ENCODE measurements around the gene GGNBP2. TPM values are rescaled to one million over a fixed set of nuclear protein-coding genes. Genes with fewer than 3 reads are reported as not detected.

Gene GGNBP2
- total RNA-seq, 1 donor from 2014 or later: 88.2 TPM

GRCh38 chr17:36629970-36630502 is 85.3 kb downstream of the GGNBP2 start:
- DNase-seq (ENCODE audit: low read depth): no peak

- no peak for DNase-seq (ENCODE audit: low read depth)
These were observed 86.3 kb downstream of the GGNBP2 start for GRCh38 chr17:36631022-36631421.

GRCh38 chr17:36632916-36633771 is 88.4 kb downstream of the GGNBP2 start:
- DNase-seq (ENCODE audit: low read depth): no peak

Other genes with a start within 250 kb of the GGNBP2 start
- gene TBC1D3G, start 221.0 kb upstream of the GGNBP2 start, total RNA-seq: not detected in 2 replicates
- not detected in 2 replicates for gene TBC1D3H, start 156.5 kb upstream of the GGNBP2 start, total RNA-seq
- gene ZNHIT3, start 58.2 kb upstream of the GGNBP2 start, total RNA-seq: 26.8 and 31.8 TPM in 2 replicates
- 45.2 and 59.4 TPM in 2 replicates for gene MYO19, start 10.1 kb upstream of the GGNBP2 start, total RNA-seq
- 9.7 and 11.6 TPM in 2 replicates for gene PIGW, start 9.9 kb upstream of the GGNBP2 start, total RNA-seq
- 11.6 and 13.0 TPM in 2 replicates for gene DHRS11, start 47.0 kb downstream of the GGNBP2 start, total RNA-seq
- gene MRM1, start 56.7 kb downstream of the GGNBP2 start, total RNA-seq: 7.6 and 8.0 TPM in 2 replicates